HT1080 (cell line): Measurements from ENCODE around the gene KLHL26. TPM values are rescaled to one million over a fixed set of nuclear protein-coding genes. Genes with fewer than 3 reads are reported as not detected.
"Not testable (repeated sequence)": the region's sequence is repeated elsewhere in the genome, so short reads cannot be mapped to it uniquely, and the experiment has no call there.

Source experiments
- DNase-seq: peaks from one replicate; pipeline ENCODE4 v3.0.0-alpha.2; 2015; ENCODE audit warnings: low read depth
- polyA plus RNA-seq, 2 experiments: library from polyadenylated mRNA; depleted of rRNA; stranded (reverse); fragments of >200 nt; gene quantifications; 2 replicates each; pipeline ENCODE4 v1.2.3, GENCODE V29; 2015
- total RNA-seq: library from RNA; depleted of rRNA; stranded (reverse); fragments of >200 nt; shearing (Covaris generic); gene quantifications from 2 replicates; pipeline ENCODE4 v1.2.3, GENCODE V29; 2014; rRNA removed

KLHL26 gene
- 2.8 and 5.7 TPM in 2 replicates for total RNA-seq
- polyA plus RNA-seq (2015; cell fraction: cytosol; rRNA removed) = 4.1 and 4.2 TPM in 2 replicates
- 5.6 and 6.3 TPM in 2 replicates for polyA plus RNA-seq (2015; cell fraction: nucleus; rRNA removed)

GRCh38 chr19:18636969-18637629 lies at the start of gene KLHL26:
Gene KLHL26 (plus strand): TSS chr19:18637028. CDS start chr19:18637055, 27 bp downstream.
- DNase-seq = no peak

GRCh38 chr19:18587561-18587960 lies 49.3 kb upstream of the KLHL26 start:
- no peak for DNase-seq

GRCh38 chr19:18587962-18588610 lies 48.7 kb upstream of the KLHL26 start:
- DNase-seq = no peak

GRCh38 chr19:18588611-18589379 lies 48.0 kb upstream of the KLHL26 start, which contains the start of gene REX1BD:
Gene REX1BD (plus strand): TSS chr19:18588798. CDS start chr19:18588802, 4 bp downstream.
- DNase-seq = peak; percentile 87

- DNase-seq = peak; percentile 61
Observed at GRCh38 chr19:18589380-18590272, 47.2 kb upstream of the KLHL26 start.

GRCh38 chr19:18590273-18591272 lies 46.3 kb upstream of the KLHL26 start:
- no peak for DNase-seq

- no peak for DNase-seq
Observed at GRCh38 chr19:18591735-18592385, 45.0 kb upstream of the KLHL26 start.

GRCh38 chr19:18592732-18593131 lies 44.1 kb upstream of the KLHL26 start:
- not testable (repeated sequence) for DNase-seq

GRCh38 chr19:18593367-18594095 lies 43.3 kb upstream of the KLHL26 start:
- DNase-seq = no peak

GRCh38 chr19:18594096-18594823 lies 42.6 kb upstream of the KLHL26 start:
- peak; percentile 59 for DNase-seq

GRCh38 chr19:18594824-18595373 lies 41.9 kb upstream of the KLHL26 start:
- no peak for DNase-seq

- no peak for DNase-seq
Observed at GRCh38 chr19:18595475-18595874, 41.4 kb upstream of the KLHL26 start.

- no peak for DNase-seq
Observed at GRCh38 chr19:18596752-18597157, 40.1 kb upstream of the KLHL26 start.

- DNase-seq = no peak
Observed at GRCh38 chr19:18597809-18598660, 38.8 kb upstream of the KLHL26 start.

GRCh38 chr19:18599485-18599884 lies 37.3 kb upstream of the KLHL26 start:
- DNase-seq = no peak

- DNase-seq = not testable (repeated sequence)
Observed at GRCh38 chr19:18600692-18601397, 36.0 kb upstream of the KLHL26 start.
